DMS114 treated with DMSO at 0.1 percent for 48 hours (cell line): ENCODE data around the gene FRMPD4.
"Not testable (repeated sequence)": the region's sequence is repeated elsewhere in the genome, so short reads cannot be mapped to it uniquely, and the experiment has no call there.

Experiments used
- DNase-seq: peaks from one replicate; lab custom pipeline; 2025; ENCODE audit not compliant: unreplicated experiment; lab: John Stamatoyannopoulos, UW

The FRMPD4 gene

DNA sequence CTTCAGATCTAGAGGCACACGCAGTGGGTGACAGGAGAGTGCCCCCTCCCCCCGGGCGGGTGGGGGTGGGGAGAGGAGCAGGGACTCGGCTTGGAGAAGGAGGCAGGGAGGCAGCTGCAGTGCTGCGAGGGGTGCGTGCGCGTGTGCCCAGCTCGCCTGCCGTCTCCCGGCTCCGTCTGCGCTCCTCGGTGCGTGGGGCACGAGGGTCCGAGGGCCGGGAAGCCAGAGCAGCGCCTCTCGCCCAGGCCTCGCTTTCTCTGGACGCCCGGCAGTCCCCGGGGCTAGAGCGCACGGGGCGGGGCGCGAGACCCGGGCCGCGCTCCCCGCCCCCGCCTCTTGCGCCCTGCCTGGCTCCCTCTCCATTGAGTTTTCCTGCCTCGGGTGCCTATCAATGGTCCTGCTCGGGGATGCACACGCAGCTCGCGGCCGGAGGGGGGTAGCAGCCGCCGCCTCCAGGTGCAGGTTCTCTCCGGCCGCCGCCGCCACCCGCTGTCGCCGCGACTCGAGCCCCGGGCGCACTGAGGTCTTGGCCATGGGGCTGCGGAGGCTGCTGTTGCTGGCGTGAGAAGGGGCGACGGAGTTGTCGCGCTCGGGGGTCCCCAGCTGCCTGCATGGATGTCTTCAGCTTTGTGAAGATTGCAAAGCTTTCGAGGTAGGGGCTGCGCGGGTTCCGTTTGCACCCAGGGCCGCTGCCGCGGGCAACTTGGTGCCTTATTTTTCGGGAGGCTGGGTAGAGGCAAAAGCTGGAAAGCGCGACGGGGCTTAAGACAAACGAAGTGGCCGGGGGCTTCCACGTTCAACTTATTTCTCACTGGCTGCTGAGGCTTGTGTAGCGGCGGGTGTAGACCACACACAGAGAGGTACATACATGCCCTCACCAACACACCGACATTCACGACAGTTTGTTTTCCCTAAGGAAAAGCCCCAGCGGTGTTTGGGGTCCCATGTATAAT, at the start of gene FRMPD4:
TSS of gene FRMPD4 (plus strand) at position 113 of the 953 bp plus-strand sequence. CDS start at position 612, 499 bp downstream.
- DNase-seq = no peak

GRCh38 chrX:12089740-12090139, 48.5 kb upstream of the FRMPD4 start:
- DNase-seq = no peak

DNA sequence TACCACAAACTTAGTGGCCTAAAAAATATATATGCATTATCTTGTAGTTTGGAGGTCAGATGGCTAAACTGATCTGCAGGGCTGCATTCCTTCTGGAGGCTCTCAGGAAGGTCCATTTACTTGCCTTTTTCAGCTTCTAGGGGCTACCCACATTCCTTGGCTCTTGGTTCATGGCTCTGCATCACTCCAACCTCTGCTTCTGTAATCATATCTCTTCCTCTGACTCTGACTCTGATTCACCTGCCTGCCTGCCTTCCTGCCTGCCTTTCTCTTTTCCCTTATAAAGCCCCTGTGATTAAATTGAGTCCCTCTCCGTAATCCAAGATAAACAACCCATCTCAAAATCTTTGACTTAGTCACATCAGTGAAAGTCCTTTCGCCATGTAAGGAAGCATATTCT, 25.0 kb upstream of the FRMPD4 start:
- no peak for DNase-seq

- DNase-seq = no peak
These were observed 22.9 kb upstream of the FRMPD4 start for GRCh38 chrX:12115377-12115776.

DNA sequence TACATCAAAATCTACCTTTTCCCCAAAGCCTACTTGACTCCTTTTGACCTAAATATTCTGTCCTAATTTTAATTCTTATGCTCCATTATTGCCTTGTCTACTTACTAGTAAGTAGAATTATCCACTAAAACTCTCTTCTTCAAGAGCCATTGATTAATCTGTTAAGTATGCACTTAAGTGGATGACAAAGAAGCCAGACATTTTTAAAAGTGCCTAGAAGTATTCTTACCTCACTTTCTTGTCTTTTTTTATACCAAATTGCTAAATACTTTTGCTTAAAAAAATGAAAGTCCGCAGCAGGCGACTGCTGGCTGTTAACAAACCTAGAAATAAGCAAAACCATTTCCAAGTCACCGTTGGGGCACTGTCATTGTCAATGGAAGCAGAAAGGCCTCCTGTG, 20.1 kb upstream of the FRMPD4 start:
- DNase-seq = no peak

GRCh38 chrX:12128017-12128416, 10.3 kb upstream of the FRMPD4 start:
- DNase-seq = no peak

GRCh38 chrX:12137951-12138360, 317 bp upstream of the FRMPD4 start:
- DNase-seq = no peak

GRCh38 chrX:12139934-12140611, 1.8 kb downstream of the FRMPD4 start:
- no peak for DNase-seq

GRCh38 chrX:12141511-12141910, 3.2 kb downstream of the FRMPD4 start:
- no peak for DNase-seq

DNA sequence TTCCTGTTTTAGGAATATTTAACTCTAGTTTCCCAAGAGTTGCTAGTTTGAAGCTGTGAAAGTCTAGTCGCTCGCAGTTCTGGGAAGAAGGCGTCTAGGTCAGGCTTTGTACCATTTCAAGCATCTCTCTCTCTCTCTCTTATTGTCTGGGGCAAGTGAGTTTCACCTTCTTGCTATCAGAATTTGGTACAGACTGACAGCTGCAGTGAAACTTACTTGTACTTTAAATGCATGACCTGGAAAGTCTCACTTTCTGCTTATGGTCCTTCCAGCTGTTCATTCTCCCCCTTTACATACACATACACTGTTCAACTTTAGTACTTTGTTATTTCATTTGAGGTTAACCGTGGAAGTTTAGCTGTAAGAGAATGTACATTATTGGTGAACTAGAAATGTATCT, 4.4 kb downstream of the FRMPD4 start:
- DNase-seq = no peak

DNA sequence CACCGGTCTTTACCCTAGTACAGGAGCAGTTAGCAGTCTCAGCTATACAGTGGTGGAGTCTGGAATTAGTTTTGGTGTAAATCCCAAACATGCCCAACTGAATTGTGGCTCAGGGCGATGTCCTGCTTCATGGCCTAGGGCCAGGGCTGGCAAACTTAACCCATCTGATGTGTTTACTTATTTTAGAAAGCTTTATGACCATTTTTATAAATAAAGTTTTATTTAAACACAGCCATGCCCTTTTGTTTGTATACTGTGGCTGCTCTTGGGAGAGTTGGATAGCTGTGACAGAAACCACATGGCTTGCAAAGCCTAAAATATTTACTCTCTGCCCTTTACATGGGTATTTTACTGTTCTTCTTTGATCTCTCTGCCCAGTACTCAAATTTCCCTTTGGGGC, 7.1 kb downstream of the FRMPD4 start:
- DNase-seq = no peak

DNA sequence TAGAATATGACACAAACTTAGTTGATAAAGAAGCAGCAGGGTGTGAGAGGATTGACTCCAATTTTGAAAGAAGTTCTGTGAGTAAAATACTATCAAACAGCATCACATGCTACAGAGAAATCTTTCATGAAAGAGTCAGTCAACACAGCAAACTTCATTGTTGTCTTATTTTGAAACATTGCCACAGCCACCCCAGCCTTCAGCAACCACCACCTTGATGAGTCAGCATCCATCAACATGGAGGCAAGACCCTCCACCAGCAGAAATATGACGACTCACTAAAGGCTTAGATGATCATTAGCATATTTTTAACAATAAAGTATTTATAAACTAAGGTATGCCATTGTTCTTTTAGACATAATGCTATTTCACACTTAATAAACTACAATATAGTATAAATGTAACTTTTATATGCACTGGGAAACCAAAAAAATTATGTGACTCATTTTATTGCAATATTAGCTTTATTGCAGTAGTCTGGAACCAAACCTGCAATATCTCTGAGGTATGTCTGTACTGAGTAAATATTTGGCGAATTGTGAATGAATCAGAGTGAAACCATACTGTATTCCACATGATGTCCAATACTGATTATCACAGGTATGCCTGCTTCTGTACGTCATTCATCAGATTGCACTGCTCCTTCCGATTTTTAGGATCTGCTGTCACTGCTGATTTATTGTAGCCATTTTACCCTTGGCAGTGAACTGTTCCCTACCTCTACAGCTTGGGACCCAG, 11.6 kb downstream of the FRMPD4 start:
- DNase-seq = no peak

DNA sequence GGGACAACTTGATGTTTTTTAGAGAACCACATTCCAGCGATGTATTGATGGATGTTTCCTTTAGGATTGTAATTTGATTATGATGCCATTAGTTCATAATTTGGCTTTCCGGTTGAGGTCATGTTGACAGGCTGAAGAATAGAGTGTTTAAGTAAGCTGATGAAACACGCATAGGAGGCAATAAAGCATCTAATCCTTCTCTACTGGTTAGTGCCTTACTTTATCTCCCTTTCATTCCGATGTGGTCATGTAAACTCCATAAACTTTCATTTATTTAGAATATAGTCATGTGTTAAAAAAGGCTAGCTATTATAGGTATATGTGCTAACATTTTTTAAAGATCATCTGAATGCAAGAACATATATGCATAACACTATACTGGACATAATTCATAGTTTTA, 15.0 kb downstream of the FRMPD4 start:
- no peak for DNase-seq

GRCh38 chrX:12153741-12154140, 15.5 kb downstream of the FRMPD4 start:
- DNase-seq = no peak

DNA sequence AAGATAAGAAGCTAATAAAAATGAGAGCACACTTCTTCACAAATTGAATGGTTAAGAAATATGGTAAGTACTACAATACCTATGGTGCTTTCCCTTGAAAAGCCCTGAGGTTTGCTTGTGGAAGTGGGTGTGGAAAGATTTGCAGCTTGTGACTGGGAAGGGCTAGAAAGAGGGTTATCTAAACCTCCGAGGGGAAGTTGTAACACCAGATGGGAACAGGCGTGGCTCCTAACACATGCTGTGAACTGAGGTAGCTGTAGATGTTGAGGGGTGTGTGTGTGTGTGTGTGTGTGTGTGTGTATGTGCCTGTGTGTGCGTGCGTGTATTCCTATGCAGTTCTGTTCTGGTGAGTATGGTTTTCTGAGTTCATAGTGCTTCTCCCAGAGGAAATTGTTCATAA, 21.5 kb downstream of the FRMPD4 start:
- no peak for DNase-seq

GRCh38 chrX:12162420-12162819, 24.1 kb downstream of the FRMPD4 start:
- DNase-seq = no peak

- not testable (repeated sequence) for DNase-seq
These were observed 25.9 kb downstream of the FRMPD4 start for GRCh38 chrX:12164180-12164579.

GRCh38 chrX:12170755-12171154, 32.5 kb downstream of the FRMPD4 start:
- DNase-seq = no peak

GRCh38 chrX:12174358-12174757, 36.1 kb downstream of the FRMPD4 start:
- no peak for DNase-seq

GRCh38 chrX:12197030-12197429, 58.8 kb downstream of the FRMPD4 start:
- no peak for DNase-seq

GRCh38 chrX:12206413-12206812, 68.1 kb downstream of the FRMPD4 start:
- DNase-seq = no peak
